ENCODE measurements around the gene PPFIBP2.

Gene PPFIBP2

GRCh38 chr11:7513234-7514098 lies at the start of gene PPFIBP2:
PPFIBP2 (plus strand) TSS chr11:7513999; CDS start chr11:7549476, 35,477 bp downstream.
- H3K4me3 ChIP-seq (replicated peaks; ENCODE audit: low read depth, low read length): peak within 1 kb of the TSS; percentile 52

GRCh38 chr11:7467652-7468051 lies 46.1 kb upstream of the PPFIBP2 start:
- TF ChIP-seq CTCF (IDR thresholded peaks at IDR 0.05; ENCODE audit: low read depth, low read length, missing control alignments): no peak
- DNase-seq (ENCODE audit: extremely low read depth, low read depth): no peak
- H3K4me3 ChIP-seq (replicated peaks; ENCODE audit: low read depth, low read length): no peak overlapping the region

More at GRCh38 chr11:7513234-7514098, at the start of gene PPFIBP2:
- peak; percentile 75 for TF ChIP-seq CTCF (IDR thresholded peaks at IDR 0.05; ENCODE audit: low read depth, low read length, missing control alignments)
- DNase-seq (ENCODE audit: extremely low read depth, low read depth): peak; percentile 21

- no peak for DNase-seq (ENCODE audit: extremely low read depth, low read depth)
- TF ChIP-seq CTCF (IDR thresholded peaks at IDR 0.05; ENCODE audit: low read depth, low read length, missing control alignments): no peak
- no peak overlapping the region for H3K4me3 ChIP-seq (replicated peaks; ENCODE audit: low read depth, low read length)
Observed at GRCh38 chr11:7469351-7469865, 44.4 kb upstream of the PPFIBP2 start.

- DNase-seq (ENCODE audit: extremely low read depth, low read depth): no peak
- no peak overlapping the region for H3K4me3 ChIP-seq (replicated peaks; ENCODE audit: low read depth, low read length)
- no peak for TF ChIP-seq CTCF (IDR thresholded peaks at IDR 0.05; ENCODE audit: low read depth, low read length, missing control alignments)
Observed at GRCh38 chr11:7471071-7471470, 42.7 kb upstream of the PPFIBP2 start.

- TF ChIP-seq CTCF (IDR thresholded peaks at IDR 0.05; ENCODE audit: low read depth, low read length, missing control alignments): no peak
- DNase-seq (ENCODE audit: extremely low read depth, low read depth): no peak
- no peak overlapping the region for H3K4me3 ChIP-seq (replicated peaks; ENCODE audit: low read depth, low read length)
Observed at GRCh38 chr11:7473717-7474116, 40.1 kb upstream of the PPFIBP2 start.

GRCh38 chr11:7480113-7480512 lies 33.7 kb upstream of the PPFIBP2 start:
- H3K4me3 ChIP-seq (replicated peaks; ENCODE audit: low read depth, low read length): no peak overlapping the region
- TF ChIP-seq CTCF (IDR thresholded peaks at IDR 0.05; ENCODE audit: low read depth, low read length, missing control alignments): no peak
- DNase-seq (ENCODE audit: extremely low read depth, low read depth): no peak

All from HFF-Myc (cell line).